Cardiac fibroblast (primary cell): ENCODE data around the gene ANO2.

ENCODE experiments used
- DNase-seq, 2 donors: peaks; one replicate each; pipeline versions ENCODE4 v3.0.0 to v3.0.0-alpha.2; 2010; ENCODE audit warnings: low read depth in 2 of 2
- H3K4me3 ChIP-seq, 2 donors: replicated peaks in 1 of 2; 1 replicate in 1 of 2; 2 replicates in 1 of 2; pipeline ENCODE4 v1.5.1; 2011; ENCODE audit warnings: low read depth in 2 of 2, low read length in 2 of 2, mild to moderate bottlenecking in 2 of 2, moderate library complexity in 1 of 2
- CTCF ChIP-seq: IDR thresholded peaks from one replicate; pipeline ENCODE4 v1.5.1; 2011; ENCODE audit warnings: low read depth, mild to moderate bottlenecking, low read length, inconsistent platforms

The ANO2 gene

GRCh38 chr12:5912437-5913334, 32.4 kb downstream of the ANO2 start:
- no peak overlapping the region for H3K4me3 ChIP-seq
- TF ChIP-seq CTCF: no peak
- DNase-seq: no peak

- no peak for DNase-seq
- TF ChIP-seq CTCF: no peak
- no peak overlapping the region for H3K4me3 ChIP-seq
Measured at GRCh38 chr12:5912011-5912410, 33.0 kb downstream of the ANO2 start.

DNA sequence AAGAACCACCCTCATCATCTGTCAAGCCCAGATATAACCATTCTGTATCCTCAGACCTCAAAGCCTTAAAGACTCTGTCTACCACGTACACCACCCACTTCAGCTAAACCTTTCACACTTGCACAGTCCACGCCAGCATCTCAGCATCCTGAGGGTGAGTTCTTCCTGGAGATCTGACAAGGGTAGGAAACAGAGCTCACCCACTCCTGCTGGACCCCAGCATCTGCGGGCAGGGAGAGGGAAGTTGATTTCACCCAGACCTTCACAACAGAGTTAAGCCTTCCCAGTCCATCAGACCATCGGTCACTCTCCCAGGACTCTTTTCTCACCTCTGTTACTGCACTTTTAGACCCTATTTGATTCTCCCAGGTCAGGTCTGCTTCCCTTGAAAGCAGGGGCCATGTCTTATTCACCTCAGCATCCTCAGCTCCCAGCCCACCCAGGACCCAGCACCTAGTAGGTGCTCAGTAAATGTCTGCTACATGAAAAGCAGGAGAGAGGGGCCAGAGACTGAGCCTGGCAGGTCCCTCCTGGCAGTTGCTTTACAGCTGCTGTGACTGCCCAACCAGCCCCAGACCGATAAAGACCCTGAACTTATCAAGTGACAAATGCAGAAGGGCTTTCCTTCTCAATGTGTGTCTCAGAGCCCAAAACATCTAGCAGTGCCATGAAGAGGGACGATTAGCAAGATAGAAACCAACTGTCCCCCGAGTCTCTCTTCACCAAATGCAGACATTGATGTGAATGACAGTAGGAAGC, 34.1 kb downstream of the ANO2 start:
- no peak for TF ChIP-seq CTCF
- no peak for DNase-seq
- no peak overlapping the region for H3K4me3 ChIP-seq

GRCh38 chr12:5909560-5909959, 35.5 kb downstream of the ANO2 start:
- no peak for DNase-seq
- no peak overlapping the region for H3K4me3 ChIP-seq
- TF ChIP-seq CTCF: no peak

DNA sequence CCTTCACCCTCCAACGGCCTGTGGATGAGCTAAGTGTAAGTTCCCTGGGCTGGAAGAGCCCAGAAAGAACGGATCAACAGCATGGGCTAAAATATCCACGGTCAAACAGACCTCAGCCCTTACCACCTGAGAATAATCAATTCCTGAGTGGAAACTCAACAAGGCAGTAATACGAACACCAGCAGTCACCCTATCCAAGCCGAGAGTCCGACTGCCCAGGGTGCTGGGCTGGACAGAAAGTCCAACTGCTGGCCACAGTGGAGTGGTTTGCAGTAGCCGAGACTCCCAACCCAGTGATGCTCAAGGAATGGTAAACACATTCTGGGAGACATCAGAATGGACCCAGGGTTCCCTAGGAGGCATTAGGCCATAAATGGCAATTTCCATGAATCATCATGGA, 36.8 kb downstream of the ANO2 start:
- no peak for TF ChIP-seq CTCF
- no peak for DNase-seq
- H3K4me3 ChIP-seq: no peak overlapping the region

DNA sequence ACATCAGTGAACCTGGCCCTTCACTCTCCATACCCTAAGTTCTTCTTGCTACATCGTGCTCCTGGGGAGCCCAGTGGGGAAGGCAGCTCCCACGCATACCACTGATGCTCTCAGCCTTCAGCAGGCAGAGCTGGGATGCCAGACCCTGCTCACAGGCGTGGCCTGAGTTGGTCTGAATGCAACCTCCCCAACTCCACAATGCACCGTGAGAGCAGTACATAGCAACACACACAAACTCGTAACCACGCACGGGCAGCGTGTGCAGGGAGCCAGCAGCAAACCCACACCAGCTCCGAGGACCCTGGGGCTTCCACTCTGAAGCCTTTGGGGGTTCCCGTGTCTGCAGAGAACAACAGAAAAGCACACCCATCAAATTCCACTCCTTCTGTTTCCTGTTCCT, 37.3 kb downstream of the ANO2 start:
- no peak for TF ChIP-seq CTCF
- no peak overlapping the region for H3K4me3 ChIP-seq
- no peak for DNase-seq
